K562 (cell line): ENCODE results near the gene RPL29. TPM values are rescaled to one million over a fixed set of nuclear protein-coding genes. Genes with fewer than 3 reads are reported as not detected.

Source experiments
- ATAC-seq: fragments of 200-7000 bp; cut with Tn5 transposase; 3 replicates; pipeline ENCODE4 v1.9.1; 2020; ENCODE audit warnings: moderate library complexity
- BruUV-seq: library from RNA; stranded (reverse); fragments of 400-500 nt; replicated peaks from 2 replicates; lab custom pipeline; 2021; lab: Mats Ljungman, UMichigan
- CTCF ChIA-PET: fragments of 300-600 bp; formaldehyde crosslinking; extraction: SDS; loops from one replicate; lab custom pipeline; 2021; ENCODE audit warnings: low intra/inter-chr PET ratio; lab: Yijun Ruan, JAX
- POLR2A ChIA-PET: fragments of 300-600, 350-650 bp; sonication (Branson Sonifier 250); formaldehyde crosslinking; extraction: SDS; loops from one replicate; lab custom pipeline; 2021; ENCODE audit warnings: antibody characterized with exemption, inconsistent platforms; lab: Yijun Ruan, JAX
- DNase-seq, 4 experiments: peaks; one replicate each; pipeline versions ENCODE4 v3.0.0 to v3.0.0-alpha.2; 2011 to 2018; ENCODE audit warnings: low spot score in 3 of 4, mixed read lengths in 3 of 4; ENCODE audit errors: extremely low read depth in 1 of 4
- FAIRE-seq: peaks from 2 replicates; lab custom pipeline; 2011; peaks lifted over from hg19 to GRCh38; lab: Jason Lieb, UNC
- H2AFZ ChIP-seq: 2 replicates; pipeline ENCODE4 v1.6.0; 2011; ENCODE audit warnings: low read depth, low read length, control low read depth, inconsistent platforms
- H3K27ac ChIP-seq: fragments of 200-600 bp; 3 replicates; pipeline ENCODE4 v1.8.0; 2011; ENCODE audit warnings: low read depth, mild to moderate bottlenecking, control low read depth, inconsistent platforms, low read length, moderate library complexity, mixed read lengths; ENCODE audit errors: extremely low read depth
- H3K27me3 ChIP-seq, 2 experiments: fragments of 300-600 bp in 1 of 2; 2 replicates in 1 of 2; 3 replicates in 1 of 2; pipeline versions ENCODE4 v1.6.0 to v1.8.0; 2011; ENCODE audit warnings: inconsistent platforms in 2 of 2, low read length in 2 of 2, mild to moderate bottlenecking in 1 of 2, mixed read lengths in 1 of 2, moderate library complexity in 1 of 2; ENCODE audit not compliant: control insufficient read depth in 2 of 2, insufficient read depth in 2 of 2
- H3K36me3 ChIP-seq: fragments of 300-600 bp; 3 replicates; pipeline ENCODE4 v1.8.0; 2011; ENCODE audit warnings: mild to moderate bottlenecking, low read length, inconsistent platforms; ENCODE audit not compliant: control insufficient read depth, insufficient read depth
- H3K4me1 ChIP-seq, 2 experiments: fragments of 200-600 bp in 1 of 2; replicated peaks in 1 of 2; 2 replicates in 1 of 2; 3 replicates in 1 of 2; pipeline versions ENCODE4 v1.5.1 to v1.8.0; 2011; ENCODE audit warnings: inconsistent platforms in 2 of 2, low read length in 2 of 2, mild to moderate bottlenecking in 1 of 2, mixed read lengths in 1 of 2, moderate library complexity in 1 of 2; ENCODE audit not compliant: control insufficient read depth in 2 of 2, insufficient read depth in 2 of 2
- H3K4me2 ChIP-seq: 2 replicates; pipeline ENCODE4 v1.6.1; 2011; ENCODE audit warnings: low read length, control low read depth, inconsistent platforms, mixed read lengths; ENCODE audit not compliant: insufficient read depth
- H3K4me3 ChIP-seq: fragments of 200-600 bp; sonication (generic), shearing (Covaris generic); 2 replicates; pipeline ENCODE4 v1.5.1; 2016; ENCODE audit warnings: control low read depth, inconsistent platforms
- H3K79me2 ChIP-seq: fragments of 200-600 bp; 3 replicates; pipeline ENCODE4 v1.8.0; 2011; ENCODE audit warnings: low read length, inconsistent platforms; ENCODE audit not compliant: control insufficient read depth, insufficient read depth
- H3K9ac ChIP-seq, 2 experiments: 2 replicates each; pipeline versions ENCODE4 v1.6.0 to v1.6.1; 2011; ENCODE audit warnings: low read depth in 2 of 2, low read length in 2 of 2, control low read depth in 1 of 2, inconsistent platforms in 1 of 2, mild to moderate bottlenecking in 1 of 2, mixed read lengths in 1 of 2; ENCODE audit not compliant: insufficient read depth in 1 of 2
- H3K9me1 ChIP-seq: one replicate; pipeline ENCODE4 v1.6.0; 2011; ENCODE audit warnings: inconsistent platforms, mild to moderate bottlenecking, low read length, moderate library complexity; ENCODE audit not compliant: control insufficient read depth, insufficient read depth
- H3K9me3 ChIP-seq: replicated peaks from 2 replicates; pipeline ENCODE4 v1.5.1; 2011; ENCODE audit warnings: low read depth, low read length, inconsistent platforms; ENCODE audit not compliant: control insufficient read depth, insufficient read depth
- H4K20me1 ChIP-seq: replicated peaks from 2 replicates; pipeline ENCODE4 v1.6.1; 2011; ENCODE audit warnings: low read length, inconsistent platforms, mixed read lengths; ENCODE audit not compliant: control insufficient read depth, insufficient read depth
- FOXA3 ChIP-seq, 2 experiments: fragments of 450-650 bp in 1 of 2; sonication (generic) in 1 of 2; formaldehyde crosslinking; IDR thresholded peaks in 1 of 2; conservative IDR thresholded peaks in 1 of 2; 2 replicates each; pipeline versions ENCODE4 v1.4.0 to v1.8.0; 2020 to 2022; ENCODE audit warnings: mild to moderate bottlenecking in 2 of 2, missing genetic modification reagents in 1 of 2
- HNRNPLL ChIP-seq: fragments of 200-400 bp; formaldehyde crosslinking; IDR thresholded peaks from 2 replicates; pipeline ENCODE4 v1.6.1; 2017; ENCODE audit warnings: low read length, low read depth, mild to moderate bottlenecking; ENCODE audit not compliant: poor library complexity, severe bottlenecking
- NCOR1 ChIP-seq: fragments of 450-650 bp; IDR thresholded peaks from 2 replicates; pipeline ENCODE4 v1.6.1; 2016; ENCODE audit warnings: mild to moderate bottlenecking, moderate library complexity
- PATZ1 ChIP-seq: fragments of 250-450 bp; sonication (Bioruptor Pico); IDR thresholded peaks from 2 replicates; pipeline ENCODE4 v1.5.0; 2020; ENCODE audit warnings: mild to moderate bottlenecking, borderline replicate concordance
- WGBS: fragments of 100-300 bp; shearing (Covaris generic); methylation state at CpG from one replicate; pipeline ENCODE4 v1.1.6; 2016; ENCODE audit warnings: low coverage, mixed read lengths; ENCODE audit not compliant: insufficient coverage; ENCODE audit errors: missing lambda C conversion rate; 5-methylcytosine and 5-hydroxymethylcytosine counted together
- in situ Hi-C: fragments of 300-500 bp; cut with MboI; formaldehyde crosslinking; loops from 4 replicates; pipeline ENCODE4 v1.15.0; 2018; ENCODE audit warnings: inconsistent platforms, mixed read lengths
- intact Hi-C: fragments of 100-400 bp; cut with micrococcal nuclease; formaldehyde crosslinking; loops from 2 replicates; pipeline ENCODE4 v1.14.2; 2022
- polyA plus RNA-seq, 8 experiments: library from polyadenylated mRNA; depleted of rRNA in 4 of 8; stranded (reverse) in 5 of 8; unstranded in 3 of 8; fragments of >200 nt; fragmentation: Nextera tagmentation in 2 of 8; fragmentation: Illumina TruSeq in 1 of 8; extraction: Ambion mirVana in 2 of 8; extraction: Trizol in 1 of 8; gene quantifications; 2 replicates each; pipeline versions ENCODE4 v1.2.1 to v1.2.3, GENCODE V29; 2011 to 2014; ENCODE audit warnings: inconsistent platforms in 1 of 8, missing spikeins in 1 of 8
- total RNA-seq, 7 experiments: library from RNA; depleted of rRNA in 6 of 7; stranded (reverse); fragments of >200 nt in 6 of 7; fragmentation: Illumina TruSeq in 2 of 7; extraction: Trizol in 2 of 7; gene quantifications; 2 replicates each; pipeline versions ENCODE4 v1.2.1 to v1.2.3, GENCODE V29; 2011 to 2021; ENCODE audit warnings: low replicate concordance in 1 of 7
- TF ChIP-seq, protein P1 (sequence below), 3 experiments: IDR thresholded peaks in 2 of 3; conservative IDR thresholded peaks in 1 of 3; 2 replicates each; pipeline ENCODE4 v1.5.1; 2011 to 2012; ENCODE audit warnings: low read length in 3 of 3, mild to moderate bottlenecking in 3 of 3, control low read depth in 2 of 3, improper control_type of control experiment in 1 of 3, inconsistent platforms in 1 of 3, low read depth in 1 of 3, mixed read lengths in 1 of 3, moderate library complexity in 1 of 3; ENCODE audit not compliant: insufficient read depth in 2 of 3

Gene RPL29
- total and polyA plus RNA-seq, 9 of the 15 experiments (the other 6 are each of a cell fraction or from before 2014, with no cell fraction given): 568 to 1,475 (median 1,104) TPM

GRCh38 chr3:52041118-52041731 is 45.5 kb upstream of the RPL29 start:
- WGBS: 7% methylated on average over 7 of the region's 10 CpGs
- Histone ChIP-seq H4K20me1 (no peaks in the 10 kb centered on the region), H3K9me1 (no peaks in the 10 kb centered on the region), H3K79me2 (no peaks in the 10 kb centered on the region), H3K9ac (peak overlapping the region in 1 of 2 experiments; percentile 9; a peak in 1 of 4 replicates), H3K36me3 (no peaks in the 10 kb centered on the region), H3K4me1 (peaks cover 3 to 30% of the 10 kb centered on the region in 2 experiments; a peak in 4 of 5 replicates)
- CTCF ChIA-PET: no interaction called here
- ATAC-seq (peak; percentile 22; the same call in 2 of the 3 replicates), FAIRE-seq (no peak)
- no TSS peak for BruUV-seq
- intact Hi-C loops: no loop called here
- TF ChIP-seq, protein P1, sequence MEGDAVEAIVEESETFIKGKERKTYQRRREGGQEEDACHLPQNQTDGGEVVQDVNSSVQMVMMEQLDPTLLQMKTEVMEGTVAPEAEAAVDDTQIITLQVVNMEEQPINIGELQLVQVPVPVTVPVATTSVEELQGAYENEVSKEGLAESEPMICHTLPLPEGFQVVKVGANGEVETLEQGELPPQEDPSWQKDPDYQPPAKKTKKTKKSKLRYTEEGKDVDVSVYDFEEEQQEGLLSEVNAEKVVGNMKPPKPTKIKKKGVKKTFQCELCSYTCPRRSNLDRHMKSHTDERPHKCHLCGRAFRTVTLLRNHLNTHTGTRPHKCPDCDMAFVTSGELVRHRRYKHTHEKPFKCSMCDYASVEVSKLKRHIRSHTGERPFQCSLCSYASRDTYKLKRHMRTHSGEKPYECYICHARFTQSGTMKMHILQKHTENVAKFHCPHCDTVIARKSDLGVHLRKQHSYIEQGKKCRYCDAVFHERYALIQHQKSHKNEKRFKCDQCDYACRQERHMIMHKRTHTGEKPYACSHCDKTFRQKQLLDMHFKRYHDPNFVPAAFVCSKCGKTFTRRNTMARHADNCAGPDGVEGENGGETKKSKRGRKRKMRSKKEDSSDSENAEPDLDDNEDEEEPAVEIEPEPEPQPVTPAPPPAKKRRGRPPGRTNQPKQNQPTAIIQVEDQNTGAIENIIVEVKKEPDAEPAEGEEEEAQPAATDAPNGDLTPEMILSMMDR (IDR thresholded peaks at IDR 0.05 in 2 of 3, conservative IDR thresholded peaks at IDR 0.05 in 1 of 3; ENCODE audit: insufficient read depth in 2 of 3, low read depth in 1 of 3, low read length in 3 of 3): peak in 2 of 3 experiments; percentile 4 to 37; a peak in 2 of 6 replicates
- TF ChIP-seq HNRNPLL: no peak
- no peak for TF ChIP-seq FOXA3 (CRISPR knock-in tag; conservative IDR thresholded peaks at IDR 0.05 in 1 of 2, IDR thresholded peaks at IDR 0.05 in 1 of 2)
- TF ChIP-seq PATZ1 (CRISPR knock-in tag): no peak
- no peak for TF ChIP-seq NCOR1
- TF ChIP-seq, all 486 proteins: peak for 1
- no peaks in the 10 kb centered on the region for H3K9me3 ChIP-seq
- H3K4me3 ChIP-seq: no peak overlapping the region
- no peak overlapping the region for H3K27ac ChIP-seq
- peak in 1 of 4 experiments; percentile 17 for DNase-seq
- peaks cover 0 to 22% of the 10 kb centered on the region in 2 experiments; a peak in 2 of 5 replicates for H3K27me3 ChIP-seq
- no peak overlapping the region for H2AFZ ChIP-seq
- POLR2A ChIA-PET: interaction anchor here (0.5 to 1.5 kb wide), 3 partner anchors 12 to 183 kb away, joined by 3 to 8 read pairs (median 3); partner anchors contain the start of gene RPL29
- H3K4me2 ChIP-seq: no peak overlapping the region
- in situ Hi-C loops: no loop called here
